Measurements from ENCODE around the gene MSANTD1. TPM values are rescaled to one million over a fixed set of nuclear protein-coding genes. Genes with fewer than 3 reads are reported as not detected.

Gene MSANTD1
- total RNA-seq, 4 donors from 2014 or later, result 0.36 to 0.72 TPM; not detected in 2

DNA sequence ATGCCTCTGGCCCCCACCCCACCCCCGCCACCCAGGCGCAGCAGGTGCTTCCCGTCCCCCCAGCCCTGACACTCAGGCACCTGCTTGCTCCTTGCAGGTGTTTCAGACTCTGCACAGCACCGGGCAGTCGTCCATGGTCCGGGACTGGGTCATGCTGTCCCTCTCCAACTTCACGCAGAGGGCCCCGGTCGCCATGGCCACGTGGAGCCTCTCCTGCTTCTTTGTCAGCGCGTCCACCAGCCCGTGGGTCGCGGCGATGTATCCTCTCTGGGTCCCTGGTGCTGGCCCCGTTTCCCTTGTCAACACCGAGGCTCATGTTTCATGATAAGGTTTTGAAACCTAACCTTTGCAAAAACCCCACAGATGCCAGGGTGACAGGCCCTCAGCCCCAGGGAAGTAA is 10.2 kb upstream of the MSANTD1 start:
- Histone ChIP-seq H3K9me3 (no peaks in the 10 kb centered on the region), H3K4me3 (no peak overlapping the region), H3K27me3 (no peaks in the 10 kb centered on the region), H3K4me1 (no peaks in the 10 kb centered on the region), H3K36me3 (peaks cover 80% of the 10 kb centered on the region), H3K27ac (no peak overlapping the region)
- no peak for DNase-seq (ENCODE audit: low spot score in 2 of 2)
- TF ChIP-seq POLR2A (IDR thresholded peaks at IDR 0.05), result no peak
- WGBS, result 91% methylated on average over 9 of the region's 18 CpGs

DNA sequence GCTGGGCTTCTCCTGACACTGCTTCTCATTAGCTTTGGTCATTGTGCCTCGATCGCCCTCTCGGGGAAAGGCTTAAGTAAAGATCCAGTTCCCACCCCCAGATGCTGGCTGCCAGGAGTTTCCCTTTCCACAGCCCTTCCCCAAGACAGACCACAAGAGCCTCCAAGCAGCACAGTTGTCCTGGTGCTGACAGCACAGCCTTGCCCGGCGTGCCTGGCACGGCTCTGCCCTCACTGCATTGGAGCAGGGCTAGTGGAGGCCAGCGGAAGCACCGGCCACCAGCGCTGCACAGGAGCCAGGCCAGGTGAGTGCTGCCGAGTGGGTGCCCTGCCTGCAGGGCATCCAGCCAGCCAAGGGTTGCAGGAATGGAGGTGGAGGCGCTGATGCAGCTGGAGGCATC is 9.7 kb upstream of the MSANTD1 start:
- no peaks in the 10 kb centered on the region for H3K4me1 ChIP-seq
- H3K9me3 ChIP-seq, result no peaks in the 10 kb centered on the region
- H3K36me3 ChIP-seq, result peaks cover 74% of the 10 kb centered on the region
- H3K27me3 ChIP-seq, result no peaks in the 10 kb centered on the region
- no peak for TF ChIP-seq POLR2A (IDR thresholded peaks at IDR 0.05)
- no peak for TF ChIP-seq POLR2AphosphoS5 (IDR thresholded peaks at IDR 0.05)
- TF ChIP-seq, protein P1, sequence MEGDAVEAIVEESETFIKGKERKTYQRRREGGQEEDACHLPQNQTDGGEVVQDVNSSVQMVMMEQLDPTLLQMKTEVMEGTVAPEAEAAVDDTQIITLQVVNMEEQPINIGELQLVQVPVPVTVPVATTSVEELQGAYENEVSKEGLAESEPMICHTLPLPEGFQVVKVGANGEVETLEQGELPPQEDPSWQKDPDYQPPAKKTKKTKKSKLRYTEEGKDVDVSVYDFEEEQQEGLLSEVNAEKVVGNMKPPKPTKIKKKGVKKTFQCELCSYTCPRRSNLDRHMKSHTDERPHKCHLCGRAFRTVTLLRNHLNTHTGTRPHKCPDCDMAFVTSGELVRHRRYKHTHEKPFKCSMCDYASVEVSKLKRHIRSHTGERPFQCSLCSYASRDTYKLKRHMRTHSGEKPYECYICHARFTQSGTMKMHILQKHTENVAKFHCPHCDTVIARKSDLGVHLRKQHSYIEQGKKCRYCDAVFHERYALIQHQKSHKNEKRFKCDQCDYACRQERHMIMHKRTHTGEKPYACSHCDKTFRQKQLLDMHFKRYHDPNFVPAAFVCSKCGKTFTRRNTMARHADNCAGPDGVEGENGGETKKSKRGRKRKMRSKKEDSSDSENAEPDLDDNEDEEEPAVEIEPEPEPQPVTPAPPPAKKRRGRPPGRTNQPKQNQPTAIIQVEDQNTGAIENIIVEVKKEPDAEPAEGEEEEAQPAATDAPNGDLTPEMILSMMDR (IDR thresholded peaks at IDR 0.05), result no peak
- WGBS, result 100% methylated on average over 3 of the region's 11 CpGs
- no peak for DNase-seq (ENCODE audit: low spot score in 2 of 2)
- H3K27ac ChIP-seq, result no peak overlapping the region
- no peak overlapping the region for H3K4me3 ChIP-seq

DNA sequence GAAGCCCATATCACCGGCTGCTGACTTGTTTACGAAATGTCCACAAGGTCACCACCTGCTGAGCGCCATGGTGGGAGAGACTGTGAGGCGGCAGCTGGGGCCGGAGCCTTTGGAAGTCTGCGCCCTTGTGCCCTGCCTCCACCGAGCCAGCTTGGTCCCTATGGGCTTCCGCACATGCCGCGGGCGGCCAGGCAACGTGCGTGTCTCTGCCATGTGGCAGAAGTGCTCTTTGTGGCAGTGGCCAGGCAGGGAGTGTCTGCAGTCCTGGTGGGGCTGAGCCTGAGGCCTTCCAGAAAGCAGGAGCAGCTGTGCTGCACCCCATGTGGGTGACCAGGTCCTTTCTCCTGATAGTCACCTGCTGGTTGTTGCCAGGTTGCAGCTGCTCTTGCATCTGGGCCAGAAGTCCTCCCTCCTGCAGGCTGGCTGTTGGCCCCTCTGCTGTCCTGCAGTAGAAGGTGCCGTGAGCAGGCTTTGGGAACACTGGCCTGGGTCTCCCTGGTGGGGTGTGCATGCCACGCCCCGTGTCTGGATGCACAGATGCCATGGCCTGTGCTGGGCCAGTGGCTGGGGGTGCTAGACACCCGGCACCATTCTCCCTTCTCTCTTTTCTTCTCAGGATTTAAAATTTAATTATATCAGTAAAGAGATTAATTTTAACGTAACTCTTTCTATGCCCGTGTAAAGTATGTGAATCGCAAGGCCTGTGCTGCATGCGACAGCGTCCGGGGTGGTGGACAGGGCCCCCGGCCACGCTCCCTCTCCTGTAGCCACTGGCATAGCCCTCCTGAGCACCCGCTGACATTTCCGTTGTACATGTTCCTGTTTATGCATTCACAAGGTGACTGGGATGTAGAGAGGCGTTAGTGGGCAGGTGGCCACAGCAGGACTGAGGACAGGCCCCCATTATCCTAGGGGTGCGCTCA is 8.7 kb upstream of the MSANTD1 start:
- DNase-seq (ENCODE audit: low spot score in 2 of 2), result no peak
- Histone ChIP-seq H3K4me3 (no peak overlapping the region), H3K9me3 (no peaks in the 10 kb centered on the region), H3K27ac (no peak overlapping the region), H3K36me3 (peaks cover 65% of the 10 kb centered on the region), H3K4me1 (no peaks in the 10 kb centered on the region), H3K27me3 (no peaks in the 10 kb centered on the region)
- 93% methylated on average over 23 of the region's 29 CpGs for WGBS
- TF ChIP-seq POLR2AphosphoS5 (IDR thresholded peaks at IDR 0.05), result no peak
- no peak for TF ChIP-seq POLR2A (IDR thresholded peaks at IDR 0.05)
- TF ChIP-seq, protein P1 (IDR thresholded peaks at IDR 0.05), result no peak
- no peak for TF ChIP-seq EP300 (IDR thresholded peaks at IDR 0.05)

DNA sequence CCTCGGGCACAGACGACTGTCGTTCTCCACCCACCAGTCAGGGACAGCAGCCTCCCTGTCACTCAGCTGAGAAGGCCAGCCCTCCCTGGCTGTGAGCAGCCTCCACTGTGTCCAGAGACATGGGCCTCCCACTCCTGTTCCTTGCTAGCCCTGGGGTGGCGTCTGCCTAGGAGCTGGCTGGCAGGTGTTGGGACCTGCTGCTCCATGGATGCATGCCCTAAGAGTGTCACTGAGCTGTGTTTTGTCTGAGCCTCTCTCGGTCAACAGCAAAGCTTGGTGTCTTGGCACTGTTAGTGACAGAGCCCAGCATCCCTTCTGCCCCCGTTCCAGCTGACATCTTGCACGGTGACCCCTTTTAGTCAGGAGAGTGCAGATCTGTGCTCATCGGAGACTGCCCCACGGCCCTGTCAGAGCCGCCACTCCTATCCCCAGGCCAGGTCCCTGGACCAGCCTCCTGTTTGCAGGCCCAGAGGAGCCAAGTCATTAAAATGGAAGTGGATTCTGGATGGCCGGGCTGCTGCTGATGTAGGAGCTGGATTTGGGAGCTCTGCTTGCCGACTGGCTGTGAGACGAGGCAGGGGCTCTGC is 7.9 kb upstream of the MSANTD1 start:
- no peak for DNase-seq (ENCODE audit: low spot score in 2 of 2)
- 87% methylated on average over 7 of the region's 13 CpGs for WGBS
- no peaks in the 10 kb centered on the region for H3K4me1 ChIP-seq
- H3K36me3 ChIP-seq, result peaks cover 57% of the 10 kb centered on the region
- no peak for TF ChIP-seq POLR2AphosphoS5 (IDR thresholded peaks at IDR 0.05)
- TF ChIP-seq, protein P1 (IDR thresholded peaks at IDR 0.05), result no peak
- no peak for TF ChIP-seq POLR2A (IDR thresholded peaks at IDR 0.05)
- TF ChIP-seq EP300 (IDR thresholded peaks at IDR 0.05), result no peak
- H3K27ac ChIP-seq, result no peak overlapping the region
- H3K27me3 ChIP-seq, result no peaks in the 10 kb centered on the region
- H3K4me3 ChIP-seq, result no peak overlapping the region
- H3K9me3 ChIP-seq, result no peaks in the 10 kb centered on the region

DNA sequence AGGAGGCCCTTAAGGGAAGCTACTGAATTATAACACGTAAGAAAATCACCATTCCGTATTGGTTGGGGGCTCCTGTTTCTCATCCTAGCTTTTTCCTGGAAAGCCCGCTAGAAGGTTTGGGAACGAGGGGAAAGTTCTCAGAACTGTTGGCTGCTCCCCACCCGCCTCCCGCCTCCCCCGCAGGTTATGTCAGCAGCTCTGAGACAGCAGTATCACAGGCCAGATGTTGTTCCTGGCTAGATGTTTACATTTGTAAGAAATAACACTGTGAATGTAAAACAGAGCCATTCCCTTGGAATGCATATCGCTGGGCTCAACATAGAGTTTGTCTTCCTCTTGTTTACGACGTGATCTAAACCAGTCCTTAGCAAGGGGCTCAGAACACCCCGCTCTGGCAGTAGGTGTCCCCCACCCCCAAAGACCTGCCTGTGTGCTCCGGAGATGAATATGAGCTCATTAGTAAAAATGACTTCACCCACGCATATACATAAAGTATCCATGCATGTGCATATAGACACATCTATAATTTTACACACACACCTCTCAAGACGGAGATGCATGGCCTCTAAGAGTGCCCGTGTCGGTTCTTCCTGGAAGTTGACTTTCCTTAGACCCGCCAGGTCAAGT is 6.9 kb upstream of the MSANTD1 start:
- H3K4me1 ChIP-seq, result no peaks in the 10 kb centered on the region
- H3K27ac ChIP-seq, result no peak overlapping the region
- H3K36me3 ChIP-seq, result peaks cover 47% of the 10 kb centered on the region
- H3K27me3 ChIP-seq, result no peaks in the 10 kb centered on the region
- no peak overlapping the region for H3K4me3 ChIP-seq
- 90% methylated on average over 17 of the region's 17 CpGs for WGBS
- TF ChIP-seq EP300 (IDR thresholded peaks at IDR 0.05) (no peak), POLR2AphosphoS5 (IDR thresholded peaks at IDR 0.05) (no peak), POLR2A (IDR thresholded peaks at IDR 0.05) (no peak)
- TF ChIP-seq, protein P1 (IDR thresholded peaks at IDR 0.05), result no peak
- no peaks in the 10 kb centered on the region for H3K9me3 ChIP-seq
- DNase-seq (ENCODE audit: low spot score in 2 of 2), result no peak

Data from suprapubic skin (tissue), 4 donors.